ENCODE measurements around the gene FOXJ1.

FOXJ1 gene

DNA sequence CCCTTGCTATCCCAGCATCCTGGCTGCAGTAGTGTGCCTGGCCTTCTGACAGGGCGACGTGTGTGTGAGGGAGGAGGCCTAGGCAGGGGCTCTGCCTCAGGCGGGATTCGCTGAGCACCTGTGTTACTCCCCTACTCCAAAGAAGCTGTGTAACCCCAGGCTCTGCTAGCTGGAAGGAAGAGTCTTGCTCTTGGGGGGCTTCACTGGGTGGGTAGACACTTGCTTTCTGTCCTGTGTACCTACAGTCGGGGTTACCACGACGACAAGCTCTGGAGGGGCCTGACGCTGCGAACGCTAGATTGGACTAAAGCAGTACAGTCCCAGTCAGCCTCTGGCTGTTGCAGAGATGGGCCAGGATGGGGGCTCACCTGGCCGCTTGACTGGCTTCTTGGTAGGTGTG lies 47.0 kb downstream of the FOXJ1 start:
- H2AFZ ChIP-seq (ENCODE audit: low read depth) = no peak overlapping the region
- H3K4me2 ChIP-seq = no peak overlapping the region
- no peak overlapping the region for H3K9ac ChIP-seq
- TF ChIP-seq, protein P1, sequence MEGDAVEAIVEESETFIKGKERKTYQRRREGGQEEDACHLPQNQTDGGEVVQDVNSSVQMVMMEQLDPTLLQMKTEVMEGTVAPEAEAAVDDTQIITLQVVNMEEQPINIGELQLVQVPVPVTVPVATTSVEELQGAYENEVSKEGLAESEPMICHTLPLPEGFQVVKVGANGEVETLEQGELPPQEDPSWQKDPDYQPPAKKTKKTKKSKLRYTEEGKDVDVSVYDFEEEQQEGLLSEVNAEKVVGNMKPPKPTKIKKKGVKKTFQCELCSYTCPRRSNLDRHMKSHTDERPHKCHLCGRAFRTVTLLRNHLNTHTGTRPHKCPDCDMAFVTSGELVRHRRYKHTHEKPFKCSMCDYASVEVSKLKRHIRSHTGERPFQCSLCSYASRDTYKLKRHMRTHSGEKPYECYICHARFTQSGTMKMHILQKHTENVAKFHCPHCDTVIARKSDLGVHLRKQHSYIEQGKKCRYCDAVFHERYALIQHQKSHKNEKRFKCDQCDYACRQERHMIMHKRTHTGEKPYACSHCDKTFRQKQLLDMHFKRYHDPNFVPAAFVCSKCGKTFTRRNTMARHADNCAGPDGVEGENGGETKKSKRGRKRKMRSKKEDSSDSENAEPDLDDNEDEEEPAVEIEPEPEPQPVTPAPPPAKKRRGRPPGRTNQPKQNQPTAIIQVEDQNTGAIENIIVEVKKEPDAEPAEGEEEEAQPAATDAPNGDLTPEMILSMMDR (conservative IDR thresholded peaks at IDR 0.05; ENCODE audit: low read depth, low read length) = no peak
- no peaks in the 10 kb centered on the region for H3K4me1 ChIP-seq (ENCODE audit: low read depth, poor library complexity, severe bottlenecking)
- no peak overlapping the region for H3K27ac ChIP-seq
- no peak overlapping the region for H3K4me3 ChIP-seq (IDR thresholded peaks at IDR 0.05; ENCODE audit: insufficient read depth, low read depth, low read length)
- peaks cover 3% of the 10 kb centered on the region; the same call in 1 of the 2 replicates for H3K36me3 ChIP-seq (ENCODE audit: insufficient read depth)
- no peaks in the 10 kb centered on the region for H3K27me3 ChIP-seq (ENCODE audit: insufficient read depth, low read depth)
- no peaks in the 10 kb centered on the region for H4K20me1 ChIP-seq (ENCODE audit: insufficient read depth)
- no peaks in the 10 kb centered on the region for H3K79me2 ChIP-seq (ENCODE audit: insufficient read depth, low read depth)

DNA sequence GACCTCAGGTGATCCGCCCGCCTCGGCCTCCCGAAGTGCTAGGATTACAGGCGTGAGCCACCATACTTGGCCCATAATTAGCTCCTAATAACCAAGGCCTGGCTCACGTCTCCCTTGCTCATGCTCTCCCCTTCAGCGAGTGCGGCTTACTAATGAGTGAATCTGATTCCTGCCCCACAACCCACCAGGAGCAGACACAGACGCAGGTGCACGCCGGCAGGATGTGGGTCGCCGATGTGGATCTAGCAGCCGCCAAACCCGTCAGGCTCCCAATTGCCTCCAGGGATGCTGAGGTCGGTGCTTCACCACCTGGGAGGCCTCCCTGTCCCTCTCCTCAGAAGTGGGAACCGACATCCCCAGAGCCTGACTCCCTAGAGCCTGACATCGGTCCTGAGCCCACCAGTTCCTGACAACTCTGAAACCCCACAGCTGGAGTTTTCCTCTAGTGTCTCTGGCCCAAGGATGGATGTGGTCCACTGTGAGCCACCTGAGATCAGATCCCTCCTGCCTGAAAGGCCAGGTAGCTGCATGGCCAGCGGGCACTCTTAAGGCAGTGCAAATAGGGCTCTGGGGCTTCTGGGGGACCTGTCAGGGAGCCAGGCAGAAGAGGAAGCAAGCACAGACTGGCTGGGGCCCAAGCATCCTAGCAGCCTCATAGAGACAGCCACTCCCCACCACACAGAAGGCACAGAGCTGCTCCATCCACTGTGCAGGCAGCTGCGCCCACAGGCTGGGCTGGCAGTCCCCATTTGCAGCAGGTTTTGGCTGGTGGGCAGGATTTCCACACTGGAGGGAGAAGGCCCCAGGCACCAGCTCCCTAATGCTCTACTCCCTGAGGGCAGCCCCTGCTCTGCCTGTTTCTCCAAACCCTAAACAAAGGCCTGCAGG lies 48.3 kb downstream of the FOXJ1 start:
- Histone ChIP-seq H3K27ac (no peak overlapping the region), H3K27me3 (ENCODE audit: insufficient read depth, low read depth) (no peaks in the 10 kb centered on the region), H3K4me2 (no peak overlapping the region), H3K9ac (no peak overlapping the region), H3K4me1 (ENCODE audit: low read depth, poor library complexity, severe bottlenecking) (no peaks in the 10 kb centered on the region), H3K4me3 (IDR thresholded peaks at IDR 0.05; ENCODE audit: insufficient read depth, low read depth, low read length) (no peak overlapping the region), H2AFZ (ENCODE audit: low read depth) (no peak overlapping the region), H3K36me3 (ENCODE audit: insufficient read depth) (peaks cover 3% of the 10 kb centered on the region; the same call in 1 of the 2 replicates), H3K79me2 (ENCODE audit: insufficient read depth, low read depth) (no peaks in the 10 kb centered on the region), H4K20me1 (ENCODE audit: insufficient read depth) (no peaks in the 10 kb centered on the region)
- TF ChIP-seq, protein P1 (conservative IDR thresholded peaks at IDR 0.05; ENCODE audit: low read depth, low read length) = no peak

DNA sequence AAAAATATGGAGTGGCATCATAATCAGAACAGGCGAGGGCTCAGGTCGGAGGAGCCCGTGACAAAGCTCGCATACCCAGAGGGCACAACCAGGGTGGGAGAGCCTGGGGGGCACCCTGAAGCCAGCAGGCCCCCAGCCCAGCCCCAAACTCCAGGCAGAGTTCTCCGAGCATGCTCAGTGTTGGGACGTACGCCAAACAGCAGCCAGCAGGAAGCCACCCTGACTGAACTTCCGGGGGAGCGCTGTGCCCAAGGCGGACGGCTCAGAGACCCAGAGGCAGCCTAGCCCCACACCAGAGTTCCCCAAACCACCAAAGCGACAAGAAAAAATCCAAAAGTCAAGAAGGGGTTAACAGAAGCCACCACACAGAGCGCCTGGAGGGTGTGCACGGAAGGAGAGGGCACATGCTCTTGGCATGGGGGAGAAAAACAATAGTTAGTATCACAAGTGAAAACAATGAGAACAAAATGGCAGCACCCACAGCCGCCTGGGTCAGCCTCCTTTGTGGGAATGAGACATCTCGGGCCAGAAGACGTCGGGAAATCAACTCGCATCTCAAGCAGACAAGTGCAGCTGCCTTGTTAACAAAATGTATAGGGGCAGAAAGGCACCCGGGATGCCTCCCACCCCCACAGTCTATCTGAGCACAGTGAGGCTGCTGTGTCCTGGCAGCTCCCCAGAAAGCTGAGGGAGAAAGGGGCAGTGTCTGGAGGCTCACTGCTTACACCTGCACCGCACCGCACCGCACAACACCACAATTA lies 49.3 kb downstream of the FOXJ1 start:
- Histone ChIP-seq H2AFZ (ENCODE audit: low read depth) (no peak overlapping the region), H3K27ac (no peak overlapping the region), H3K79me2 (ENCODE audit: insufficient read depth, low read depth) (no peaks in the 10 kb centered on the region), H3K4me1 (ENCODE audit: low read depth, poor library complexity, severe bottlenecking) (no peaks in the 10 kb centered on the region), H3K4me2 (no peak overlapping the region), H3K4me3 (IDR thresholded peaks at IDR 0.05; ENCODE audit: insufficient read depth, low read depth, low read length) (no peak overlapping the region), H3K9ac (no peak overlapping the region), H4K20me1 (ENCODE audit: insufficient read depth) (no peaks in the 10 kb centered on the region), H3K36me3 (ENCODE audit: insufficient read depth) (no peaks in the 10 kb centered on the region; the same call in 1 of the 2 replicates), H3K27me3 (ENCODE audit: insufficient read depth, low read depth) (no peaks in the 10 kb centered on the region)
- TF ChIP-seq, protein P1 (conservative IDR thresholded peaks at IDR 0.05; ENCODE audit: low read depth, low read length) = no peak

- Histone ChIP-seq H3K4me2 (no peak overlapping the region), H3K27ac (no peak overlapping the region), H3K4me3 (IDR thresholded peaks at IDR 0.05; ENCODE audit: insufficient read depth, low read depth, low read length) (no peak overlapping the region), H2AFZ (ENCODE audit: low read depth) (no peak overlapping the region), H3K79me2 (ENCODE audit: insufficient read depth, low read depth) (no peaks in the 10 kb centered on the region), H3K9ac (no peak overlapping the region), H3K27me3 (ENCODE audit: insufficient read depth, low read depth) (no peaks in the 10 kb centered on the region), H4K20me1 (ENCODE audit: insufficient read depth) (no peaks in the 10 kb centered on the region), H3K4me1 (ENCODE audit: low read depth, poor library complexity, severe bottlenecking) (no peaks in the 10 kb centered on the region), H3K36me3 (ENCODE audit: insufficient read depth) (no peaks in the 10 kb centered on the region)
- TF ChIP-seq, protein P1 (conservative IDR thresholded peaks at IDR 0.05; ENCODE audit: low read depth, low read length) = no peak
Observed at GRCh38 chr17:76090517-76091129, 50.4 kb downstream of the FOXJ1 start.
